Tibial nerve (tissue), 4 donors: ENCODE results near the gene AFAP1L1.

ENCODE experiments used
- EP300 ChIP-seq, 2 donors: sonication (generic); formaldehyde crosslinking; IDR thresholded peaks; one replicate each; pipeline ENCODE4 v1.6.1; 2017; ENCODE audit warnings: antibody characterized with exemption in 2 of 2, mild to moderate bottlenecking in 1 of 2
- POLR2A ChIP-seq, 2 donors: fragments of 450-650 bp; IDR thresholded peaks; one replicate each; pipeline ENCODE4 v1.6.1; 2017; ENCODE audit warnings: antibody characterized with exemption in 2 of 2, mild to moderate bottlenecking in 2 of 2, moderate library complexity in 2 of 2
- TF ChIP-seq, protein P1 (sequence below), 5 experiments: fragments of 200-600 bp in 3 of 5; fragments of 450-650 bp in 2 of 5; sonication (generic) in 3 of 5; IDR thresholded peaks; one replicate each; pipeline ENCODE4 v1.5.1; 2016 to 2019; ENCODE audit warnings: antibody characterized with exemption in 5 of 5, mild to moderate bottlenecking in 3 of 5, moderate library complexity in 2 of 5

DNA sequence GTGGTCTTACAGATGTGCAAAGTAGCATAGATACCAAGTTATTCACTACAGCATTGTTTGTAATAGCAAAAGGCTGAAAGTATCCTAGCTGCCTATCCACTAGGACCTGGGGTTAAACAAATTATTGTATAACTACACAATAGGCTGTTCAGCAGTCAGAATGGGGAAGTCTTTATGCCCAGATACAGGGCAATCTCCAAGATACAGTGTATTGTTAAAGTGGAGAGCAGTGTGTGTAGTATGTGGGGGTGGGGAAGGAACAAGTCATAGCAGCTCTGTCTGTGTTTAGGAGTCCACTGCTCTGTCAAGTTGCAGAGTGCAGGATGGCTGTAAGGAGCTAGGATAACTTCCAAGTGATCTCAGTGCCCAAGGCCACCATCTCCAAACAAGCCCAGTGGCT, 91.7 kb downstream of the AFAP1L1 start:
- TF ChIP-seq, protein P1, sequence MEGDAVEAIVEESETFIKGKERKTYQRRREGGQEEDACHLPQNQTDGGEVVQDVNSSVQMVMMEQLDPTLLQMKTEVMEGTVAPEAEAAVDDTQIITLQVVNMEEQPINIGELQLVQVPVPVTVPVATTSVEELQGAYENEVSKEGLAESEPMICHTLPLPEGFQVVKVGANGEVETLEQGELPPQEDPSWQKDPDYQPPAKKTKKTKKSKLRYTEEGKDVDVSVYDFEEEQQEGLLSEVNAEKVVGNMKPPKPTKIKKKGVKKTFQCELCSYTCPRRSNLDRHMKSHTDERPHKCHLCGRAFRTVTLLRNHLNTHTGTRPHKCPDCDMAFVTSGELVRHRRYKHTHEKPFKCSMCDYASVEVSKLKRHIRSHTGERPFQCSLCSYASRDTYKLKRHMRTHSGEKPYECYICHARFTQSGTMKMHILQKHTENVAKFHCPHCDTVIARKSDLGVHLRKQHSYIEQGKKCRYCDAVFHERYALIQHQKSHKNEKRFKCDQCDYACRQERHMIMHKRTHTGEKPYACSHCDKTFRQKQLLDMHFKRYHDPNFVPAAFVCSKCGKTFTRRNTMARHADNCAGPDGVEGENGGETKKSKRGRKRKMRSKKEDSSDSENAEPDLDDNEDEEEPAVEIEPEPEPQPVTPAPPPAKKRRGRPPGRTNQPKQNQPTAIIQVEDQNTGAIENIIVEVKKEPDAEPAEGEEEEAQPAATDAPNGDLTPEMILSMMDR (IDR thresholded peaks at IDR 0.05) = no peak
- TF ChIP-seq POLR2A (IDR thresholded peaks at IDR 0.05) (no peak), EP300 (IDR thresholded peaks at IDR 0.05) (no peak)
